Measurements from ENCODE around the gene FAAP20.

The FAAP20 gene

DNA sequence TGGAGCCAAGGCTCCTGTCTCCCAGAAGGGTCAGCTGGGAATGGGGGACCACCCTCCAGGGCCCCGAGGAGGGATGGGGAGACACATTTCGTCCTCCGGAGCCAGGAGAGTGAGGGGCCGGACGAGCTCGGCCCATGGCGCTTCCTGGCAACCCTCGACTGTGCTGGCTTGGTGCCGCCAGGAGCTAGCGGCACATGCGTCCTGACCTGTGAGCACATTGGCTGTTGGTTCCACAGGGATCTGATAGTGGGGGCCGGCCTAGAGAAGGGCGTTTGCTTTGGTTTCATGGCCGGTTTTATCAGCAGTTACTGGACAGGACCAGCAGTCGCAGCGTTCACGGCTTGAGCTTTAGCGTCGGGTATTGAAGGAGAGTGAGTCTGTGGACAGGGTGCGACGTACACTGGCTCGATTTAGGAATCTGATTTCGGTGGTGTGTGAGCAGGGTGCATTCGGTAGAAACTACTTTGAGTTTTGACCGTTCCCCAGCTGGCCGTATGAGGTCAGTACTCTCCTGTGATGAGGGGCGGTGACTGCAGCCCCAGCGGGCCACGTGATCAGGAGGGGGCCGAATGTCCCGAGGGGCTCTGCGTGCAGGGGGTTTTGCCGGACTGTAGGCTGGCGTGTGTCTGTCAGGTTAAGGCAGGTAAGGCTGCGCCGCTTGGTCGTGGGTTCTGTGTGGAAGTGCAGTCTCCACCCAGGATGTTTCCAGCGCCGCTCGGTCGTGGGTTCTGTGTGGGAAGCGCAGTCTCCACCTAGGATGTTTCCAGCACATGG lies 18.7 kb downstream of the FAAP20 start:
- CTCF ChIA-PET = interaction anchor here (0.6 to 3.3 kb wide), 8 partner anchors 12 to 216 kb away, joined by 4 to 28 read pairs (median 6); no protein-coding TSS in a partner anchor
- Histone ChIP-seq H3K27ac (ENCODE audit: extremely low read depth, low read depth, low read length) (no peak overlapping the region), H3K36me3 (ENCODE audit: control insufficient read depth in 2 of 2, insufficient read depth in 1 of 2, low read length in 2 of 2) (peaks cover 0 to 69% of the 10 kb centered on the region in 2 experiments; a peak in 1 of 3 replicates), H3K4me3 (ENCODE audit: low read depth, low read length) (no peak overlapping the region), H3K9me3 (ENCODE audit: control insufficient read depth, insufficient read depth, low read depth, low read length) (no peaks in the 10 kb centered on the region), H3K4me1 (ENCODE audit: control insufficient read depth, insufficient read depth, low read length) (no peaks in the 10 kb centered on the region)
- TF ChIP-seq KLF1 (tag by site-specific recombination; IDR thresholded peaks at IDR 0.05) (no peak), ZNF202 (tag by site-specific recombination; IDR thresholded peaks at IDR 0.05; ENCODE audit: borderline replicate concordance) (no peak), ZNF558 (tag by site-specific recombination; IDR thresholded peaks at IDR 0.05) (no peak), ZNF521 (tag by site-specific recombination; IDR thresholded peaks at IDR 0.05) (no peak), ZNF2 (tag by site-specific recombination; IDR thresholded peaks at IDR 0.05) (no peak), WT1 (tag by site-specific recombination; IDR thresholded peaks at IDR 0.05) (no peak), KLF16 (tag by site-specific recombination; IDR thresholded peaks at IDR 0.05) (no peak), HOXD13 (CRISPR knock-in tag; IDR thresholded peaks at IDR 0.05; ENCODE audit: borderline replicate concordance) (no peak), GLIS2 (tag by site-specific recombination; IDR thresholded peaks at IDR 0.05) (no peak)
- TF ChIP-seq, protein P1, sequence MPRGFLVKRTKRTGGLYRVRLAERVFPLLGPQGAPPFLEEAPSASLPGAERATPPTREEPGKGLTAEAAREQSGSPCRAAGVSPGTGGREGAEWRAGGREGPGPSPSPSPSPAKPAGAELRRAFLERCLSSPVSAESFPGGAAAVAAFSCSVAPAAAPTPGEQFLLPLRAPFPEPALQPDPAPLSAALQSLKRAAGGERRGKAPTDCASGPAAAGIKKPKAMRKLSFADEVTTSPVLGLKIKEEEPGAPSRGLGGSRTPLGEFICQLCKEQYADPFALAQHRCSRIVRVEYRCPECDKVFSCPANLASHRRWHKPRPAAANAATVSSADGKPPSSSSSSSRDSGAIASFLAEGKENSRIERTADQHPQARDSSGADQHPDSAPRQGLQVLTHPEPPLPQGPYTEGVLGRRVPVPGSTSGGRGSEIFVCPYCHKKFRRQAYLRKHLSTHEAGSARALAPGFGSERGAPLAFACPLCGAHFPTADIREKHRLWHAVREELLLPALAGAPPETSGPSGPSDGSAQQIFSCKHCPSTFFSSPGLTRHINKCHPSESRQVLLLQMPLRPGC (tag by site-specific recombination; IDR thresholded peaks at IDR 0.05) = no peak
- TF ChIP-seq, protein P2, sequence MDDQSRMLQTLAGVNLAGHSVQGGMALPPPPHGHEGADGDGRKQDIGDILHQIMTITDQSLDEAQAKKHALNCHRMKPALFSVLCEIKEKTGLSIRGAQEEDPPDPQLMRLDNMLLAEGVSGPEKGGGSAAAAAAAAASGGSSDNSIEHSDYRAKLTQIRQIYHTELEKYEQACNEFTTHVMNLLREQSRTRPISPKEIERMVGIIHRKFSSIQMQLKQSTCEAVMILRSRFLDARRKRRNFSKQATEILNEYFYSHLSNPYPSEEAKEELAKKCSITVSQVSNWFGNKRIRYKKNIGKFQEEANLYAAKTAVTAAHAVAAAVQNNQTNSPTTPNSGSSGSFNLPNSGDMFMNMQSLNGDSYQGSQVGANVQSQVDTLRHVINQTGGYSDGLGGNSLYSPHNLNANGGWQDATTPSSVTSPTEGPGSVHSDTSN (CRISPR knock-in tag; IDR thresholded peaks at IDR 0.05) = no peak
- POLR2A ChIA-PET = interaction anchor here (0.9 kb wide), 1 partner anchor 18 kb away, joined by 4 read pairs; the partner anchor contains the start of gene FAAP20

DNA sequence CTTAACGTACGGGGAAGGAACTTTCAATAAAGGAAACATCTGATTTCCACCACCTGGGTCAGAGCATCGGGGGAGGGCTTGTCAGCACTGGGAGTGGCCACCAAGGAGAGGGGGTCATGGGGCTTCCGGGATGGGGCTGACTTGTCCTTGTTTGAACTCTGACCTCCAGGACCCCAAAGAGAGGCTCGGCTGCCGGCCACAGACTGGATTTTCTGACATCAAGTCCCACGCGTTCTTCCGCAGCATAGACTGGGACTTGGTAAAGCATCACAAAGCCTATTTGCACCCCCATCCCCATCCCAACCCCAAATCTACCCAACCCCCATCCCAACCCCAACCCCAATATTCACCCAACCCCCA lies 19.5 kb downstream of the FAAP20 start:
- POLR2A ChIA-PET = interaction anchor here (0.8 to 0.9 kb wide), 2 partner anchors 15 to 35 kb away, joined by 3 read pairs; no protein-coding TSS in a partner anchor
- TF ChIP-seq, protein P3, sequence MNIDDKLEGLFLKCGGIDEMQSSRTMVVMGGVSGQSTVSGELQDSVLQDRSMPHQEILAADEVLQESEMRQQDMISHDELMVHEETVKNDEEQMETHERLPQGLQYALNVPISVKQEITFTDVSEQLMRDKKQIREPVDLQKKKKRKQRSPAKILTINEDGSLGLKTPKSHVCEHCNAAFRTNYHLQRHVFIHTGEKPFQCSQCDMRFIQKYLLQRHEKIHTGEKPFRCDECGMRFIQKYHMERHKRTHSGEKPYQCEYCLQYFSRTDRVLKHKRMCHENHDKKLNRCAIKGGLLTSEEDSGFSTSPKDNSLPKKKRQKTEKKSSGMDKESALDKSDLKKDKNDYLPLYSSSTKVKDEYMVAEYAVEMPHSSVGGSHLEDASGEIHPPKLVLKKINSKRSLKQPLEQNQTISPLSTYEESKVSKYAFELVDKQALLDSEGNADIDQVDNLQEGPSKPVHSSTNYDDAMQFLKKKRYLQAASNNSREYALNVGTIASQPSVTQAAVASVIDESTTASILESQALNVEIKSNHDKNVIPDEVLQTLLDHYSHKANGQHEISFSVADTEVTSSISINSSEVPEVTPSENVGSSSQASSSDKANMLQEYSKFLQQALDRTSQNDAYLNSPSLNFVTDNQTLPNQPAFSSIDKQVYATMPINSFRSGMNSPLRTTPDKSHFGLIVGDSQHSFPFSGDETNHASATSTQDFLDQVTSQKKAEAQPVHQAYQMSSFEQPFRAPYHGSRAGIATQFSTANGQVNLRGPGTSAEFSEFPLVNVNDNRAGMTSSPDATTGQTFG (tag by site-specific recombination; IDR thresholded peaks at IDR 0.05; ENCODE audit: borderline replicate concordance) = no peak
- TF ChIP-seq ZFHX2 (tag by site-specific recombination; conservative IDR thresholded peaks at IDR 0.05) (no peak), ZNF654 (tag by site-specific recombination; IDR thresholded peaks at IDR 0.05; ENCODE audit: low read depth) (no peak)
- Histone ChIP-seq H3K4me3 (ENCODE audit: low read depth, low read length) (no peak overlapping the region), H3K4me1 (ENCODE audit: control insufficient read depth, insufficient read depth, low read length) (no peaks in the 10 kb centered on the region), H3K27ac (ENCODE audit: extremely low read depth, low read depth, low read length) (no peak overlapping the region), H3K9me3 (ENCODE audit: control insufficient read depth, insufficient read depth, low read depth, low read length) (no peaks in the 10 kb centered on the region), H3K36me3 (ENCODE audit: control insufficient read depth in 2 of 2, insufficient read depth in 1 of 2, low read length in 2 of 2) (peaks cover 0 to 65% of the 10 kb centered on the region in 2 experiments; a peak in 1 of 3 replicates)
- CTCF ChIA-PET = interaction anchor here (0.7 to 3.3 kb wide), 30 partner anchors 8 to 231 kb away, joined by 3 to 37 read pairs (median 5); partner anchors contain the start of genes GABRD, MORN1 and RER1
